WTC11 (cell line): ENCODE measurements around the gene CFAP77. TPM values are rescaled to one million over a fixed set of nuclear protein-coding genes. Genes with fewer than 3 reads are reported as not detected.

ENCODE experiments used
- ATAC-seq: fragments of 200-7000 bp; cut with Tn5 transposase; 2 replicates; pipeline ENCODE4 v1.10.0; 2021; ENCODE audit warnings: mild to moderate bottlenecking, moderate library complexity
- CTCF ChIA-PET: fragments of 300-600 bp; sonication (Branson Sonifier 250); formaldehyde crosslinking; loops from one replicate; lab custom pipeline; 2021; ENCODE audit warnings: antibody characterized with exemption; lab: Charles Lee
- POLR2A ChIA-PET: fragments of 350-600 bp; sonication (Branson Sonifier 250); formaldehyde crosslinking; loops from one replicate; lab custom pipeline; 2021; ENCODE audit warnings: antibody characterized with exemption; lab: Charles Lee
- DNase-seq: peaks from one replicate; pipeline ENCODE4 v3.0.0; 2021; ENCODE audit warnings: low spot score
- H3K27ac Mint-ChIP-seq: 2 replicates; pipeline ENCODE4 v1.8.0; 2021; ENCODE audit warnings: mixed read lengths
- H3K27me3 Mint-ChIP-seq: 2 replicates; pipeline ENCODE4 v1.8.0; 2021; ENCODE audit warnings: low read depth, mild to moderate bottlenecking, moderate library complexity, mixed read lengths
- H3K36me3 Mint-ChIP-seq: 2 replicates; pipeline ENCODE4 v1.8.0; 2021; ENCODE audit warnings: mixed read lengths
- H3K4me1 Mint-ChIP-seq: 2 replicates; pipeline ENCODE4 v1.8.0; 2022; ENCODE audit warnings: mixed read lengths
- H3K4me3 Mint-ChIP-seq: 2 replicates; pipeline ENCODE4 v1.8.0; 2021; ENCODE audit warnings: mild to moderate bottlenecking, moderate library complexity, mixed read lengths
- H3K9me3 Mint-ChIP-seq: 2 replicates; pipeline ENCODE4 v1.8.0; 2021; ENCODE audit warnings: mixed read lengths
- AR ChIP-seq: fragments of 250-450 bp; sonication (Bioruptor Pico); IDR thresholded peaks from 2 replicates; pipeline ENCODE4 v1.9.0; 2021; ENCODE audit warnings: mild to moderate bottlenecking
- ARID4B ChIP-seq: sonication (generic); formaldehyde crosslinking; IDR thresholded peaks from 2 replicates; pipeline ENCODE4 v1.8.0; 2023; ENCODE audit warnings: missing genetic modification reagents, mild to moderate bottlenecking, borderline replicate concordance
- CREB1 ChIP-seq: sonication (generic); formaldehyde crosslinking; IDR thresholded peaks from 2 replicates; pipeline ENCODE4 v1.8.0; 2023; ENCODE audit warnings: mild to moderate bottlenecking, missing genetic modification reagents
- E2F5 ChIP-seq: sonication (generic); formaldehyde crosslinking; IDR thresholded peaks from 2 replicates; pipeline ENCODE4 v1.8.1; 2022; ENCODE audit warnings: mild to moderate bottlenecking, moderate library complexity, missing genetic modification reagents
- ESRRA ChIP-seq: sonication (generic); formaldehyde crosslinking; IDR thresholded peaks from 2 replicates; pipeline ENCODE4 v1.8.1; 2022; ENCODE audit warnings: mild to moderate bottlenecking, missing genetic modification reagents, borderline replicate concordance
- FOXK1 ChIP-seq: sonication (generic); formaldehyde crosslinking; IDR thresholded peaks from 2 replicates; pipeline ENCODE4 v1.8.0; 2022; ENCODE audit warnings: mild to moderate bottlenecking, moderate library complexity, missing genetic modification reagents
- GABPB1 ChIP-seq: sonication (generic); formaldehyde crosslinking; IDR thresholded peaks from 2 replicates; pipeline ENCODE4 v1.8.1; 2023; ENCODE audit warnings: mild to moderate bottlenecking, missing genetic modification reagents
- GRHL2 ChIP-seq: fragments of 250-450 bp; sonication (Bioruptor Pico); IDR thresholded peaks from 2 replicates; pipeline ENCODE4 v1.8.0; 2022; ENCODE audit warnings: mild to moderate bottlenecking, moderate library complexity; ENCODE audit not compliant: insufficient replicate concordance, severe bottlenecking
- GTF2I ChIP-seq: fragments of 250-450 bp; sonication (Bioruptor Pico); conservative IDR thresholded peaks from 2 replicates; pipeline ENCODE4 v1.4.0; 2021; ENCODE audit warnings: mild to moderate bottlenecking
- HMGA2 ChIP-seq: fragments of 250-450 bp; sonication (Bioruptor Pico); IDR thresholded peaks from 2 replicates; pipeline ENCODE4 v1.4.0; 2021; ENCODE audit warnings: mild to moderate bottlenecking, moderate library complexity
- MXD4 ChIP-seq: fragments of 250-450 bp; sonication (Bioruptor Pico); IDR thresholded peaks from 2 replicates; pipeline ENCODE4 v1.8.0; 2021; ENCODE audit warnings: mild to moderate bottlenecking, moderate library complexity, borderline replicate concordance
- MYBL2 ChIP-seq: sonication (generic); formaldehyde crosslinking; IDR thresholded peaks from 2 replicates; pipeline ENCODE4 v1.8.1; 2023; ENCODE audit warnings: mild to moderate bottlenecking, moderate library complexity, missing genetic modification reagents
- NFYB ChIP-seq: sonication (generic); formaldehyde crosslinking; conservative IDR thresholded peaks from 2 replicates; pipeline ENCODE4 v1.8.0; 2022; ENCODE audit warnings: low read depth, missing genetic modification reagents
- PRRX2 ChIP-seq: fragments of 250-450 bp; sonication (Bioruptor Pico); IDR thresholded peaks from 2 replicates; pipeline ENCODE4 v1.8.0; 2021; ENCODE audit warnings: mild to moderate bottlenecking
- SMAD3 ChIP-seq: sonication (generic); formaldehyde crosslinking; IDR thresholded peaks from 2 replicates; pipeline ENCODE4 v1.8.0; 2022; ENCODE audit warnings: missing genetic modification reagents, mild to moderate bottlenecking, borderline replicate concordance
- SMAD4 ChIP-seq: sonication (generic); formaldehyde crosslinking; IDR thresholded peaks from 2 replicates; pipeline ENCODE4 v1.8.0; 2022; ENCODE audit warnings: mild to moderate bottlenecking, missing genetic modification reagents
- SOX15 ChIP-seq: fragments of 250-450 bp; sonication (Bioruptor Pico); IDR thresholded peaks from 2 replicates; pipeline ENCODE4 v1.9.0; 2021; ENCODE audit warnings: mild to moderate bottlenecking
- ZBTB21 ChIP-seq: sonication (generic); formaldehyde crosslinking; IDR thresholded peaks from 2 replicates; pipeline ENCODE4 v1.8.1; 2023; ENCODE audit warnings: mild to moderate bottlenecking, missing genetic modification reagents, borderline replicate concordance
- ZMAT4 ChIP-seq: fragments of 250-450 bp; sonication (Bioruptor Pico); IDR thresholded peaks from 2 replicates; pipeline ENCODE4 v1.9.0; 2021; ENCODE audit warnings: mild to moderate bottlenecking
- ZNF281 ChIP-seq: sonication (generic); formaldehyde crosslinking; IDR thresholded peaks from 2 replicates; pipeline ENCODE4 v1.8.0; 2023; ENCODE audit warnings: mild to moderate bottlenecking, missing genetic modification reagents
- total RNA-seq: library from RNA; stranded (reverse); gene quantifications from 3 replicates; pipeline ENCODE4 v1.2.3, GENCODE V29; 2021
- TF ChIP-seq, protein P1 (sequence below): sonication (generic); formaldehyde crosslinking; conservative IDR thresholded peaks from 2 replicates; pipeline ENCODE4 v1.8.1; 2022; ENCODE audit warnings: mild to moderate bottlenecking, missing genetic modification reagents
- TF ChIP-seq, protein P2 (sequence below): sonication (generic); formaldehyde crosslinking; IDR thresholded peaks from 2 replicates; pipeline ENCODE4 v1.8.1; 2022; ENCODE audit warnings: missing genetic modification reagents, borderline replicate concordance

The CFAP77 gene
- total RNA-seq, 1 experiment from 2014 or later: 1.2 TPM

GRCh38 chr9:132457504-132458236 lies 47.7 kb downstream of the CFAP77 start:
- H3K4me1 Mint-ChIP-seq: no peaks in the 10 kb centered on the region
- ChIA-PET CTCF (interaction anchor here (0.5 to 1.9 kb wide), 10 partner anchors 10 to 400 kb away, joined by 3 to 9 read pairs (median 4); no protein-coding TSS in a partner anchor), POLR2A (no interaction called here)
- ATAC-seq (no peak), DNase-seq (no peak)
- no peaks in the 10 kb centered on the region; the same call in 1 of the 2 replicates for H3K27me3 Mint-ChIP-seq
- TF ChIP-seq MYBL2 (CRISPR knock-in tag) (no peak), CREB1 (CRISPR knock-in tag) (no peak), NFYB (CRISPR knock-in tag) (no peak), FOXK1 (CRISPR knock-in tag) (no peak), ZMAT4 (CRISPR knock-in tag) (no peak), MXD4 (CRISPR knock-in tag) (no peak), ZBTB21 (CRISPR knock-in tag) (no peak), GRHL2 (no peak)
- TF ChIP-seq, protein P1, sequence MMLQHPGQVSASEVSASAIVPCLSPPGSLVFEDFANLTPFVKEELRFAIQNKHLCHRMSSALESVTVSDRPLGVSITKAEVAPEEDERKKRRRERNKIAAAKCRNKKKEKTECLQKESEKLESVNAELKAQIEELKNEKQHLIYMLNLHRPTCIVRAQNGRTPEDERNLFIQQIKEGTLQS (CRISPR knock-in tag): no peak
- H3K4me3 Mint-ChIP-seq: no peak overlapping the region
- no peaks in the 10 kb centered on the region for H3K9me3 Mint-ChIP-seq
- no peak overlapping the region for H3K27ac Mint-ChIP-seq
- H3K36me3 Mint-ChIP-seq: no peaks in the 10 kb centered on the region

GRCh38 chr9:132458432-132458831 lies 48.4 kb downstream of the CFAP77 start:
- ATAC-seq (no peak), DNase-seq (no peak)
- H3K27me3 Mint-ChIP-seq: no peaks in the 10 kb centered on the region; the same call in 1 of the 2 replicates
- no peaks in the 10 kb centered on the region for H3K4me1 Mint-ChIP-seq
- H3K27ac Mint-ChIP-seq: no peak overlapping the region
- no peaks in the 10 kb centered on the region for H3K9me3 Mint-ChIP-seq
- no peaks in the 10 kb centered on the region for H3K36me3 Mint-ChIP-seq
- no peak overlapping the region for H3K4me3 Mint-ChIP-seq
- CTCF ChIA-PET: interaction anchor here (0.5 to 1.9 kb wide), 9 partner anchors 11 to 399 kb away, joined by 3 to 9 read pairs (median 3); no protein-coding TSS in a partner anchor
- POLR2A ChIA-PET: no interaction called here
- TF ChIP-seq, protein P2, sequence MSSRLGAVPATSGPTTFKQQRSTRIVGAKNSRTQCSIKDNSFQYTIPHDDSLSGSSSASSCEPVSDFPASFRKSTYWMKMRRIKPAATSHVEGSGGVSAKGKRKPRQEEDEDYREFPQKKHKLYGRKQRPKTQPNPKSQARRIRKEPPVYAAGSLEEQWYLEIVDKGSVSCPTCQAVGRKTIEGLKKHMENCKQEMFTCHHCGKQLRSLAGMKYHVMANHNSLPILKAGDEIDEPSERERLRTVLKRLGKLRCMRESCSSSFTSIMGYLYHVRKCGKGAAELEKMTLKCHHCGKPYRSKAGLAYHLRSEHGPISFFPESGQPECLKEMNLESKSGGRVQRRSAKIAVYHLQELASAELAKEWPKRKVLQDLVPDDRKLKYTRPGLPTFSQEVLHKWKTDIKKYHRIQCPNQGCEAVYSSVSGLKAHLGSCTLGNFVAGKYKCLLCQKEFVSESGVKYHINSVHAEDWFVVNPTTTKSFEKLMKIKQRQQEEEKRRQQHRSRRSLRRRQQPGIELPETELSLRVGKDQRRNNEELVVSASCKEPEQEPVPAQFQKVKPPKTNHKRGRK: no peak
- TF ChIP-seq ARID4B (CRISPR knock-in tag): no peak
- TF ChIP-seq SOX15 (CRISPR knock-in tag): no peak
- no peak for TF ChIP-seq HMGA2 (CRISPR knock-in tag)
- TF ChIP-seq SMAD4 (CRISPR knock-in tag): no peak
- TF ChIP-seq E2F5 (CRISPR knock-in tag): no peak
- no peak for TF ChIP-seq GABPB1 (CRISPR knock-in tag)
- TF ChIP-seq AR (CRISPR knock-in tag): no peak
- no peak for TF ChIP-seq PRRX2 (CRISPR knock-in tag)
- no peak for TF ChIP-seq GTF2I (CRISPR knock-in tag)
- TF ChIP-seq ESRRA (CRISPR knock-in tag): no peak
- TF ChIP-seq ZNF281 (CRISPR knock-in tag): no peak
- TF ChIP-seq SMAD3: no peak
